ENCODE data around the gene TMED10. TPM values are rescaled to one million over a fixed set of nuclear protein-coding genes. Genes with fewer than 3 reads are reported as not detected.

The TMED10 gene
- total RNA-seq, result 189 TPM

DNA sequence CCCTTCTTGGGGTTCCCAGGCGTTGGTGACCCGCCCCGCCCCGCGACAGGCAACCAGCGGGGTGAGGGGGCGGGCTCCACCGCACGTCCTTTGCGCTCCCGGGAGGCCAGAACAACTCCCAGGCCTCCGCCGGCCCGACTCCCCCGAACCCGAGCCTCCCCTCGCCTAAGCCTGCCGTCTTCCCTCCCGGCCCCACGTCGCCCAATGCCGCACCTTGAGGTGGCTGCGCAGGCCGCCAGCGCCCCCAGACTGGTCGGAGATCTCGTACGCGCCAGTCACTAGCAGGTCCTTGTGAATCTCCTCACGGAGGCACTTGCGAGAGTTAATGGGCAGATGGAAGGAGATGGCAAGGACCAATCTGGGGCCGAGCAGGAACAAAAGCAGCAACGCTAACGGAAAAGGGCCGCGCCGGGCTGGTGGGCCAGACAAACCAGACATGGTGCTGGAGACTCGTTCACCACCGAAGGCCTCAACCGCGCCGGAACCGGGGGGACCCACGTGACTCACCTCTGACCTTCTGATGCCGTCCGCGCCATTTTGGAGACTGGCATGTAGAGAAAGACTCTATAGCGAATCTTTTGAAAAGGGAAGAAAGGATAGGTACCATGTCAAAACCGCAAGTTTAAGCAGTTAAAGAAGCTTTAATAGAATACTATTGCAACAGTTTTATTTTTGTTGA is at the start of gene TMED10:
Gene TMED10, minus strand, starts transcription at position 471 of the 679 bp plus-strand sequence. Its CDS starts 33 bp downstream, at position 438.
- peak; percentile 97 for DNase-seq

DNA sequence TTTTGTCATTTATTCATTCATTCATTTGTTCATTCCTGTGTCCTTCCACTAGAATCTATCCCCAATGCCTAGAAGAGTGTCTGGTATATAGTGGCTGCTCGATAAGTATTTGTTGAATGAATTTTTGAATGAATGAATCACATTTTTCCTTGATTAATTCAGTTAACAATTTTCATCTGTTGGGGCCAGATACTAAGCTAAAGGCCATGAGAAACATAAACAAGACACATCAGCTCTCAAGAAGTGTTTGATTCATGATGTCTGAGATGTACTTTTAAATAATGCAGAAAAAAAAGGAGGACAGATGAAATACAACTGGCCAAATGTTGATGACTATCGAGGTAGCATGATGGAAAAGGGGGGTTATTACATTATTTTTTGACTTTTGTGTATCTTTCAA is 48.1 kb upstream of the TMED10 start:
- no peak for DNase-seq

DNA sequence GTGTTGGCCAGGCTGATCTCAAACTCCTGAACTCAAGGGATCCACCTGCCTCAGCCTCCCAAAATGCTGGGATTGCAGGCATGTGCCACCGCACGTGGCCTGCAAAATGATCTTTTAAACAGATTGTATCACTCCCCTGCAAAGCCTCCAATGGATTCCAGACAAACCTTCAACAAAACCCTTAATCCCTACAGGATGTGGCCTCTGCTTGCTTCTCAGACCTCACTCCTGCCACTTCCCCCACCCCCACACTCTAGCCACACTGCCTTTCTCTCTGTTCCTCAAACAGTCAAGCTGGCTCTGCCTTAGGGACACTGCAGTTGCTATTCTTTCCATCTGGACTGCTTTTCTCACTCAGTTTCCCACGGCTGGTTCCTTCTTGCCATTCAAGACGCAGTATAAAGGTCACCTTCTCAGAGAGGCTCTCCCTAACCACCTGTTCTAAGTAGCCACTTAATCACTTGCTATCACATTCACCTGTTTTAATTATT is 47.3 kb upstream of the TMED10 start:
- no peak for DNase-seq

DNA sequence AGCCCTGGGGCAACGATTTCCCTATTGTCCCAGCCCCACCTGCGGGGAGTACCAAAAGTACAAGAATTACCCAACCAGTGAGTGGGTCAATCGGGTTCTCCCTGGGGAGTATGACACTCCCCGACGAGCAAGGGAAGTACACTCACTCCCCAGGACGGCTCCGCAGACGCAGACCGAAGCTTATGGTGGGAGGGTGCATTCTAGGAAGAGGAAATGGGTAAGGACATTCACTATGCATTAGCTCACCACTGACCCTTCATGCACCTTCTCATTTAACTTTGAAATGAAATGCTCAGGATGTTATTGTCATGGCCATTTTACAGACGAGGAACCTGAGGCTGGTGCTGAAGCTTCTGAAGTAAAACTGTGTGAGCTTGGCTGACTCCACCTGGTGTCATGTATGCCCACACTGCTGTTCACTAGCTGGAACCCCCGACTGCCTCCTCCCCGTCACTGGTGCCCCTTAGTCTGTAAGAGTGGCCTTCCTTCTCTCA is 45.8 kb upstream of the TMED10 start:
- no peak for DNase-seq

DNA sequence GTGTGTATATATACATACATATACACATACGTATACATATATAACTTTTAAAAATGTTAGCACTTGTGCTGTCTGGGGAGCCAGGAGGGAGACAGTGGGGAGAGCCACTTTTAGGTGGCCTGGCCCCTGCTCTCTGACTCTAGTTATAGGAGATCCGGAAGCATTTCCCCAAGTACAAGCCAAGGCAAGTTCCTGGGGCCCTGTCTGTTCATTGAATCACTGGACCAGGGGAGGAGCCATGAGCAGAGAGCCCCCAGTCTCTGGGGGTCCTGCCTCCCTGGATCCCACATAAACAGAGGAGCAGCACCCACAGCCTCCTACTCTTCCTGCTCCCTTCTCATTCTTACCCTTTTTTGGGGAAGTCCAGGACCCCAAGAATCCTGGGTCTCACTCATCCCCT is 45.4 kb upstream of the TMED10 start:
- DNase-seq, result no peak

DNA sequence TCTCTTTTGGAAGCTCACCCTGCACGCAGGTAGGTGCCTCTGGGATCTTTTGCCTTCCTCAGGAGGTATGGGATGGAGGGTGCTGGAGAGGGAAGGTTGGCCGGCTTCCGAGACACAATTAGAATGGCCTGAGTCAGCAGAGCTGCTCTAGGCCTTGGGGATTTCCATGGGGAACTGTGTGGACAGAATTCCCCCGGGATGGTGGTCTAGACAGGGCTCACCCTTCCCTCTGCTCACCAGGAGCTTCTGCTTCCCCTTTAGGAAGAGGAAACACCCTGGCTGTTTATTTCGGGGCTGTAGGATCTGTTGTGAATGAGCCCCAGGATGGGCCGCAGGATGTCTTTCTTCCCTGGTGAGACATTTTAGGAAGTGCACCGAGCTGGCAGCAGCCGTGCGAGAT is 43.7 kb upstream of the TMED10 start:
- no peak for DNase-seq

DNA sequence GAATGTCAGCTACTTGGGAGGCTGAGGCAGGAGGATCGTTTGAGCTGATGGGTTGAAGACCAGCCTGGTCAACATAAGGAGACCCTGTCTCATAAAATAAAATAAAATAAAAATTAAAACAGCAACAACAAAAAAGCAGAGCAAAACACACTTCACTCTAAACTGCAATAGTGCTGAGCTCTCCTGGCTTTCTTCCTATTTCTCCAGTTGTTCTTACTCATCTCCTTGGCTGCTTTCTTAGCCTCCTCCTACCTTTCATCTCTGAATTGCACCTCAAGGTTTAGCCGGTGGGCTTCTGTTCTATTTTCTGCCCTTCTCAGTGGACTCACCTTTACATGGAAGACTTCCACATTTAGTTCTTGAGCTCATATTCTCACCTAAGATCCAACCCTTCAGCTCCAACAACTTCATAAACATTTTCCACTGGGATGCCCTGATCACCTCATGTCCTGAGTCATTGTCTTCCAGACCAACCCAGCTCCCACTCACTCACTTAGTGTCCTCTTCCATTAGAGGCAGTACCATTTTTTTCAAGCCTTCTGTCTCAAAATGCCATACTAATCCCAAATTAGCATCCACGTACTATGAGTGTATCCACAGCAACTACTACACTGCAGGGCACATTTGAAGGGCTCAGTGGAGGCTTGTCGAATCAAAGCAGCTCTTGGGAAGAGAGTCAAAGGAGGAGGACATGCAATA is 41.2 kb upstream of the TMED10 start:
- DNase-seq, result no peak

DNA sequence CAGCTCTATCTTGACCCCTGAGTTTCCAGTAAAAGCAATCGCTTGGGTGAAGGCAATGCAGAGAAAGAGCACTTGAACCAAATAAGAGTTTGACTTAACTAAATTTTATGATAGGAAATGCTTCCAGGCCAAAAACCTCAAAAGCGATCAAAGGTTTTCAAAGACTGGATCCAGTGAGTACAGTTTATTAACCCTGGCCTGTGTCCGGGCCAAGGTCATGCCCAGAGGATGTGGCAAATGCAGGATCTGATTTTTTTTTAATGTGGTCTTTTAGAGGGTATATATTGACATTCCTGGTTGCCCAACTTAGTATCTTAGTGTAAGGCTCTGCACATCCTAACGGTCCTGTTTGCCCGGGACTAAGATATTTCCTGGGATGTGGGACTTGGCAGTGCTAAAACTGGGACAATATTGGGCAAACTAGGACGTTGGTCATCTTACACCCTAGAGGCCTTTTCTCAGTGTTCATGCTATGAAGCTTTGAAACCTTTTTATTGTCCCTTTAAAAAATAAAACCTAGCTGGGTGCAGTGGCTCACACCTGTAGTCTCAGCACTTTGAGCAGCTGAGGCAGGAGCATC is 40.1 kb upstream of the TMED10 start:
- DNase-seq, result no peak

DNA sequence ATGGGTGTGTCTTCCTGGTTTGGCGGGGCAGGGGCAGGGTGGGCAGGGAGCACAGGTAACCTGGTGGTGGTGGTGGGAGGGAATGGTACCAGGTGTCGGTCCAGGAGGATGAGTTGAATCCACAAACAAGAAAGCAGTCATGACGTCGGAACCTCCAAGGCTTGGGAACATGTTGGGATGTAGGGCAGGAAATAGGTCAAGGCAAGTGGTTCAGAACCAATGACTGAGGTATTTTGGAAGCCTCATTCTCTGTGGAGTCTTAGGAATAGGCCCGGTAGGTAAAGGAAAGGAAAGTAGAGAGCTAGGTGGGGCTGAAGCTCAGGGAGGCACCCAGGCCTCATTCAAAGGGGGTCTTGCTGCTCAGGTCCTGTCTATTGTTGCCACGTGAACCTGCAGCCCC is 39.1 kb upstream of the TMED10 start:
- no peak for DNase-seq

DNA sequence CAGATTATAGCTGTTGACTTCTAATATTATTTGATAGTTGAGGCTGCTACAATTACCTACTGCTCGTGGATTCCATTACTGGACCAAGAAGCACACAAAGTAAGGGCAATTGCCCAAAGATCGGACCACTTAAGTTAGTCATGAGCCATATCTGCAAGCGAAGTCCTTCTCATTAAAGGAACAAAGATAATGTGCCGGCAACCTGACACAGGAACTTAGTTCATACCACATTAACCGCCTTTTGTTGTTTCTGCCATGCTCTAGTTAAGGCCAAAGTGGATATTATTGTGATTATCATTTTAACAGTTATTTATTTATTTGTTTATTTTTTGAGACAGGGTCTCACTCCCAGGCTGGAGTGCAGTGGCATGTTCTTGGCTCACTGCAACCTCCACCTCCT is 38.1 kb upstream of the TMED10 start:
- no peak for DNase-seq

DNA sequence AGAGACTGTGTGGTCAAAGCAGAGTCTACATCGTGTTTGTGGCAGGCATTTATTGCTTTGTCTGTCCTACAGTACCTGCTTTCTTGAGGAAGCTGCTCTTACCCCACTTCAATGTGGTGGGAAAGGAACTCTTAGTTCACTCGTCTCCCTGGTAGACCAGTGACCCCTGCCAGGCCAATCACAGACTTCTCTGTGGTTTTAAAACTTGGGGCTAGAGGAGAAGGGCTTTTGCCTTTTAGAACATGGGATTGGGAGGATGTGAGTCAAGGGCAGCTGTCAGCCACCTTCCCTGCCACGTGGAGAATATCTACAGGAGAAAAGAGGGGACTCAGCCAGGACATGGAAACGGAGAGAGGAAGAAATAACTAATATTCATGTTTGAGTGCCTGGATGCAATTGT is 36.8 kb upstream of the TMED10 start:
- DNase-seq, result no peak

DNA sequence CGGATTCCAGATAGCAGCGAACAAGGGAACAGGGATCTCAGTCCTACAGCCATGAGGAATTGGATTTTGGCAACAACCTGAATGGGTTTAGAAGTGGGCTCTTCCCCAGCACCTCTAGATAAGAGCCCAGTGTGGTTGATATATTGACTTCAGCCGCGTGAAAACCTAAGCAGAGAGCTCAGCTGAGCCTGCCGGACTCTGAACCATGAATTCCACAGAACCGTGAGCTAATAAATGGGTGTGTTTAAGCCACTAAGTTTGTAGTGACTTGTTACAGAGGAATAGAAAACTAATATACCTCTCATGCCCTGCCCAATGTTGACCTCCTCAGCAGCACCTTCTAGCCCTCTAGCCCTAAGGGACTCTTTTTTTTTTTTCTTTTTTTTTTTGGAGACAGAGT is 32.4 kb upstream of the TMED10 start:
- no peak for DNase-seq

DNA sequence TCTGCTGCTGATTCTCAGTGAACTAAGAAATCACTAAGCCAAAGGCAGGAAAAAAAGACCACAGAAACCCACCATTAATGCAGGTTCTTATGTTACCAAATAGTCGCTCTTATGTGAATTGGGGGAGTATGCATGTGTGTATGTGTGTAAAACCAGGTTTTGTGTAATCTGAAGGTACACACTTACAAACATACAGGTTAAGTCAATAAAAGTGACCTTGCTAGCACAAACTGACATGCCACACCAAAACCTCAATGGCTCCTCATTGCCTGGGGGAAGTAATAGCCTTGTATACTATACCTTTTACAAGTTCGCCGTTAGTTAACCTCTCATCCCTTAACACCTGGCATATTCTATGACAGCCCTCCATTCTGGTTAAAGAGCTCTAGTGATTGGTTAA is 29.8 kb upstream of the TMED10 start:
- DNase-seq, result no peak

DNA sequence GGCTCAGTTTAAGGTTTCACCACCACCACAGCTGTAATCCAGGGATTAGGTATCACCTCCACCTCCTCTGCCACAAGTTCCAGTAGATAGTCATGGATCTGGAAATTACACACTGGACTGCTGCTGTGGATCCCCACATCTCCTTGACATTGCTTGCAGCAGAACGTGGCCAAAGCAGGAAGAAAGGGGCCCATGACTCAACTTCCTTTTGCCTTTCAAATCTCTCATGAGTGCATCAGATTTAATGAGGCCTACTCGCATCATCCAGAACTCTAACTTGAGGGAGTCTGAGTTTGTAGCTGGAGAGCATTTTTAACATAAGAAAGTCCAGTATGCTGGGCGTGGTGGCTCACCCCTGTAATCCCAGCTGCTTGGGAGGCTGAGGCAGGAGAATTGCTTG is 29.2 kb upstream of the TMED10 start:
- DNase-seq, result no peak

DNA sequence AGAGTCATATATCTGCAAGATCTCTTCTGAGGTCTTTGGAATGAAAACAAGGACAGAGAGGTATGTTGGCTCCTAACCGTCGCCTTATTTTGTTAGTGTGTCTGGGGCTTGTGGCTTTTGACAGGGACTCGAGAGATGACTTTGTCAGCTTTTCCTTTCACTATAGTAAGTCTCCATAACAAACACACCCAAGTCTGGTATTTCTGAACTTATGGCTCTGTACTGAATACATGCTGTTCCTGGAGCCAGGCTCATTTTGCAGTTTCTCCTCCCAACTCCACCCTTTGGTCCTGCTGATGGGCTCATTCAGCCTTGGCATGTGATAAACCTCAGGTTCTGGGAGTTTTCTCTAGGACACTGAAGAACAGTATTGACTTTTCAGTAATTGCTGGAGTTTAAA is 27.7 kb upstream of the TMED10 start:
- DNase-seq, result peak; percentile 44

DNA sequence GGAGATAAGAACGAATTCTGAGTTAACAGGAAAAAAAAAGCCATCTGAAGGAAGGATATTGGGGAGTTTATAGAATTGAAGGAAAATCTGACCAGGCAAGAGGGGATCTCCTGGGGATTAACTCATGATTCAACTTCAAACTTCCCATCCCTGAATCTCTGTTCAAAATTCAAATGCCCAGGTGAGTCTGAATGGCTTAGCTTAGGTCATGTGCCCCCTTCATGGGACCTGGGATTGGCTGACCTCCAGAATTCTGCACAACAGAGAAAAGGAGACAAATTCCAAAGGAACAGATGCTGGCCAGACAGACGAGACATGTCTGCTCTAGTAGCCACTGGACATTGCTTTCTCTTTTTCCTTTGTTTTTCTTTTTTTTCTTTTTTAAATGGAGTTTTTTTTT is 26.2 kb upstream of the TMED10 start:
- DNase-seq, result no peak

DNA sequence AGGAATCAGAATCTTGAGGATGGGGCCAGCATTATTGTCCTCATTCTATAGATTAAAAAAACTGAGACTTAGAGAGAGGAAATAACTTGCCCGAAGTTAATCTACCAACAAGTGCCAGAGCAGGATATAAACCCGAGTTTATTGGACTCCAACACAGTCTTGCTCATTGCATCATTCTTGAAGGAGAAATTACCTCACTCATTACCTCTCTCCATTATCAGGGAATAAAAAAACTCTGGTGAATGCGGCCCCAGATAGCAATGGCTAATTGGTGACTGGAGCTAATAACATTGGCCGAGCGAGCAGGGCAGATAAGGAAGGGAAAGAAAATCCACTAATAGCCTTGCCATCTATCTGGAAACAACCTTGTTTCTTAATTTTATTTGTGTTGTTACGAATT is 24.7 kb upstream of the TMED10 start:
- no peak for DNase-seq

DNA sequence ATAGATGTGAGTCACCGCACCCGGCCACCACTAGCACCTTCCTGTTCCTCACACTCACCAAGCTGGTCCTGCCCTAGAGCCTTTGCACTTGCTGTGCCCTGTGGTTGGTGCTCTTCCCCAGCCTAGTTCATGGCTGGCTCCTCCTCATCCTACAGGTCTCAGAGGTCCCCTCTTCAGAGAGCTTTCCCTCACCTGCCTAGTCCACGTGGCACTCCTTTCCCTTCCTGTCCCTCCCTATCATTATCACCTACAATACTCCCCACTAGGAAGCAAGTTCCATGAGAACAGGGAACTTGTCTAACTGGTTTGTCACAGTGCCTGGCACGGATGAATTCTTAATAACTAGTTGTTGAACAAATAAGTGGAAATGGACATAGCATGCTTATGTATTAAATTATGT is 24.0 kb upstream of the TMED10 start:
- DNase-seq, result peak; percentile 57

DNA sequence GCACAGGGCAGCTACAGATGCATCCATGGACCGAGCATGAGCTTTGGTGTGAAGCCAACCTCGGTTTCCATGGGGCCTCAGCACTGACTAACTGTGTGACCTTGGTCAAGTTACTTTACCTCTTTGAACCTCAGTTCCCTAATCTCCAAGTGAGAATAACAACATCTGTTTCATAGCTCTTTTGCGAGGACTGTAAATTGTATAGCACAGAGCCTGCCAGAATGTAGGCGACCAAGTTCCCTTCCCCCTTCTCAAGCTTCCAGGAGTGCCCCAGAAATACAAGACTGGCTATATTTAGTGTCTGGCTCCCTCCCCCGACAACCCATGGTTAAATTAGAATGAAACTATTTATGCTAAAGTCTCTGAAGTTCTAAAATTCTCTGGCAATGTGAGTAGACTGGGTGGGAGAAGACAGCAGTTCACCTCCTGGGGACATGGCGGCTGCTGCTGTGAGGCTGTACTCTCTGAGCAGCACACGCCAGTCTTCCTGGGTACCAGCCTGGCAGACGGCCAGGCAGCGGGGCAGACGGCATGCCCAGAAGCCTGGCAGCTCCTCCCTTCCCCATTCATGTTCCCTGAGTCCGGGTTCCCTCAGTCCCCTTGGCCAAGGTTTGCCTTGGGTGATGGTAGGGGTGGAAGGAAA is 22.0 kb upstream of the TMED10 start:
- peak; percentile 60 for DNase-seq

DNA sequence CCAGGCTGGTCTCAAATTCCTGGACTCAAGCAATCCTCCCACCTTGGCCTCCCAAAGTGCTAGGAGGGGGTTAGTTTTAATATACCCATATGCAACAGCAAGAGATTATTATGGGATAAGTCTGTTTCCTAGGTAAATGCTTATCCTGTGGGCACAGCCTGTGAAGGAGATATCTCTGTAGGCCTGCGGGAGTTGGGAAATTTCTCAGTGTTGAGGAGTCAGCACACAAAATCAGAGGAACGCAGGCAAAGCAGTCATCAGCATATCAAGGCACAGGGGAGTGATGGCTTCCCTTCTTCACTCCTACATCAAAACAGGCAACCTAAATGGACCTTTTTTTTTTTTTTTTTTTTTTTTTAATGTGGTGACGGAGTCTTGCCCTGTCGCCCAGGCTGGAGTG is 20.9 kb upstream of the TMED10 start:
- DNase-seq, result no peak

DNA sequence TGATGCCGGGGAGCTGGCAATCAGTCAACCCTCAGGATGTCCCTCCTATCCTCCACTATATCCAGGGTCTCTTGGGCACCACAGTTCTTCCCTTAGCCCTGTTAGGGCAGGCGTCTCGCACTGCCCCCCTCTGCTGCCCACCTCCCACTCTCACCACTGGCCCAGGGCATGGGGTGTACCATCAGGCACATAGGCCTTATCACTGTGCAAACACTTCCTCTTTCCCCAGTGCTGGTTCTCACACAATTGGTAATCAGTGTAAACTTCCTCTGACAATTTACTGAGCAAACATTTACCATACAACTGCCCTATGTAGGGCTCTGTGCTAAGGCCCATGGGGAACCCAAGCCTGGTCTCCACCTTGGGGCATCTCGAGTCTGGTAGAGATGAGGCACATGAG is 20.1 kb upstream of the TMED10 start:
- no peak for DNase-seq

DNA sequence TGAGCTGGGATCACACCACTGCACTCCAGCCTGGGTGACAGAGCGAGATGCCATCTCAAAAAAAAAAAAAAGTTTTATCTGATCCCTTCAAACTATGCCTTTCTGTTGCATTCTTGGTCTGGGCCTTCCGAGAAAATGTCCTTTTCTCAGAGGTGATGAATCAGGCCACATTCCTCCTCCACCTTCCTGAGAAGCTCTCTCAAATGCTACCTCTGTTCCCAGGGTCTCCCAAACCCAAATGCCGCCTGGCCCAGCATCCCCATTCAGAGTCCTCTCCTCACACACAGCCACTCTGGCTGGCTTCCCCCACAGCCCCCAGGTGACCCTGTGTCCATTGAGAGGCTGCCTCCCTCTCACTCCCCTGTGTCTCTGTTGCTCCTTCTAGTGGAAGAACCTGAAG is 19.7 kb upstream of the TMED10 start:
- no peak for DNase-seq

DNA sequence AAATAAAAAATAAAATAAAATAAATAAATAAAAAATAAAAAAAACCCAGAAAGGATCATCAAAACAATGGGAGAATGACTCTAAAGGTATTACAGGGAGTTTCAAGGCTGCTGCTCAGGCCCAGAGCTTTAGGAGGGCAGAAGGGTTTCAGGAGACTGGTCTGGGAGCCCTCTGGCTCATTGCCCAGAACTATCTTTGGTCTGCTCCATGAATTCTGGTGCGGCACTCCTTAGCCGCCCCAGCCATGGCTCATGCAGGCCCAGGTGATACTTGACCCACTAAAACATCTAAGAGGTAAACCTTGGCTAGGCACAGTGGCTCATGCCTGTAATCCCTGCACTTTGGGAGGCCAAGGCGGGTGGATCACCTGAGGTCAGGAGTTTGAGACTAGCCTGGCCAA is 14.7 kb upstream of the TMED10 start:
- peak; percentile 26 for DNase-seq

All from tongue (tissue), 2 donors.